SU-DHL-6 (cell line): Measurements from ENCODE around the gene RIPOR2.

Source experiments
- EZH2phosphoT487 ChIP-seq: fragments of 200-600 bp; sonication (generic), shearing (Covaris generic); conservative IDR thresholded peaks from 2 replicates; pipeline ENCODE4 v1.6.1; 2018; ENCODE audit warnings: mild to moderate bottlenecking, antibody characterized with exemption, low read length, moderate library complexity, mixed read lengths
- TF ChIP-seq, protein P1 (sequence below): fragments of 200-600 bp; sonication (generic); IDR thresholded peaks from one replicate; pipeline ENCODE4 v1.5.1; 2017; ENCODE audit warnings: antibody characterized with exemption, mild to moderate bottlenecking, low read length, moderate library complexity; ENCODE audit not compliant: insufficient read depth, poor library complexity, severe bottlenecking

DNA sequence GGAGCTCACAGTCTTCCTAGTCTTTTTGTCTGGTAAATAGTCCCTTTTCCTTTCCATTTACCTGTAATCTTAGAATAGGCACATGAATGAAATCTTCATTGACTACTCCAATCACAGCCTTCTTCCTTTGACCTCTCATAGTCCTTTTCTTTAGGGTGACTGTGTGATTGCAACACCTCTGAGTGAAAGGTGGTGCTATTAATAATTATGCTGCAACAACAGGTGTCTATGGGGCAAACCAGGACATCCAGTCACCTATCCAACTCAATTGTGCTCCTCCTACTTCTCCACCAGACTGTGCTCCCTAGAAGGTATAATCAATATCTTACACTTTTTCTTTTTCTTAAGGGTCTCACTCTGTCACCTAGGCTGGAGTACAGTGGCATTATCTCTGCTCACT, 29.4 kb downstream of the RIPOR2 start:
- TF ChIP-seq, protein P1, sequence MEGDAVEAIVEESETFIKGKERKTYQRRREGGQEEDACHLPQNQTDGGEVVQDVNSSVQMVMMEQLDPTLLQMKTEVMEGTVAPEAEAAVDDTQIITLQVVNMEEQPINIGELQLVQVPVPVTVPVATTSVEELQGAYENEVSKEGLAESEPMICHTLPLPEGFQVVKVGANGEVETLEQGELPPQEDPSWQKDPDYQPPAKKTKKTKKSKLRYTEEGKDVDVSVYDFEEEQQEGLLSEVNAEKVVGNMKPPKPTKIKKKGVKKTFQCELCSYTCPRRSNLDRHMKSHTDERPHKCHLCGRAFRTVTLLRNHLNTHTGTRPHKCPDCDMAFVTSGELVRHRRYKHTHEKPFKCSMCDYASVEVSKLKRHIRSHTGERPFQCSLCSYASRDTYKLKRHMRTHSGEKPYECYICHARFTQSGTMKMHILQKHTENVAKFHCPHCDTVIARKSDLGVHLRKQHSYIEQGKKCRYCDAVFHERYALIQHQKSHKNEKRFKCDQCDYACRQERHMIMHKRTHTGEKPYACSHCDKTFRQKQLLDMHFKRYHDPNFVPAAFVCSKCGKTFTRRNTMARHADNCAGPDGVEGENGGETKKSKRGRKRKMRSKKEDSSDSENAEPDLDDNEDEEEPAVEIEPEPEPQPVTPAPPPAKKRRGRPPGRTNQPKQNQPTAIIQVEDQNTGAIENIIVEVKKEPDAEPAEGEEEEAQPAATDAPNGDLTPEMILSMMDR = no peak
- no peak for TF ChIP-seq EZH2phosphoT487
